Stimulated activated CD8-positive, alpha-beta memory T cell treated with anti-CD3 and anti-CD28 coated beads, Interleukin-4, amount 100 ng/mL, for 1 hour (primary cell): Measurements from ENCODE around the gene RP2.

ENCODE experiments used
- DNase-seq, 2 donors: peaks; one replicate each; pipeline ENCODE4 v3.0.0-alpha.2; 2020; ENCODE audit warnings: low read depth in 2 of 2, low spot score in 1 of 2

RP2 gene

DNA sequence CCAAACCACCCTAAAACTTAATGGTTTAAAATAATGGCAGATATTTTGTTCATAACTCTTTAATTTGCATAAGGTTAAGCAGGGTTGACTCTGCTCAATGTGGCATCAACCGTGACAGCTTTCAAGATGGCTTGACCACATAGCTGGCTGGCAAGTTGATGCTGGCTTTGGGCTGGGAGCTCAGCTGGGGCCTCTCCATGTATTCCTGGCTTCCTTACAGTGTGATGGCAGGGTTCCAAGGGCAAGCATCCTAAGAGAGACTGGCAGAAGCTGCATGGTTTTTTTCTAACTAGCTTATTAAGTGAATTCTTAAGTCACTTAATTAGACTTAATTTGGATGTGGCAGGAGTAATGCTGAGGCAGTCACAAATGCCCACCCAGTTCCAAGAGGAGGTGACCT is 4.5 kb downstream of the RP2 start:
- DNase-seq, result no peak

DNA sequence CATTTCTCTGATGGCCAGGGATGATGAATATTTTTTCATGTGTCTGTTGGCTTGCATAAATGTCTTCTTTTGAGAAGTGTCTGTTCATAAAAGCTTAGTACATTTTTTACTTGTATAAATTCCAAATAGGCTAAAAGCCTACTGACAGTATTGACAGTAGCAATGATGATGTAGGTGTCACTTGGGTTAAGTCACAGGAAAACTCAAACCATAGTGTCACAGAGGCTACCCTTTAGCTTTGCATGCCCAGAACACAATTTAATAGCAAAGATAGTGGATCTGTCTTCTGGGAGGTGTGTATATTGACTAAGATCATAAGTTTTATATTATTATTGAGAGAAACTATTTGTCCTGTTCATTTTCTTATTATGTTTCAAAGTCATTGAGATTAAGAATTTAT is 8.1 kb downstream of the RP2 start:
- no peak for DNase-seq

- no peak for DNase-seq
These were observed 13.1 kb downstream of the RP2 start for GRCh38 chrX:46849933-46850332.

DNA sequence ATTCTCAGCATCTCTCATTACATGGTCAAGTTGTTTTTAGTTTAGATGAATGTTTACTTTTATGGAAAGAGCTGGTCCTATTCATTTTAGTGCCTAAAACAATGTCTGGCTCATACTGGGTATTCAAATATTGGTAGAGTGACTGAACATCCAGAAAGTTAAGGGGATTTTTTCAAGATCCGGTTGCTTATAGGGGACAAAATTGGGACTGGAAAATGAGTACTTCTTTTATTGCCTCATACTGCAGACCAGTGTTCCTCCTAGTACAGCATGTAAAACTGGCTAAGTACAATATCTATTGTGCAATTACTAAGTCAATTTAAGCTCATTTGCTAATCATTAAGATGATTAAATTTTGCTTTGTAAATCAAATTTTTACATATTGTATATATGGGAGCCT is 13.9 kb downstream of the RP2 start:
- DNase-seq, result no peak

DNA sequence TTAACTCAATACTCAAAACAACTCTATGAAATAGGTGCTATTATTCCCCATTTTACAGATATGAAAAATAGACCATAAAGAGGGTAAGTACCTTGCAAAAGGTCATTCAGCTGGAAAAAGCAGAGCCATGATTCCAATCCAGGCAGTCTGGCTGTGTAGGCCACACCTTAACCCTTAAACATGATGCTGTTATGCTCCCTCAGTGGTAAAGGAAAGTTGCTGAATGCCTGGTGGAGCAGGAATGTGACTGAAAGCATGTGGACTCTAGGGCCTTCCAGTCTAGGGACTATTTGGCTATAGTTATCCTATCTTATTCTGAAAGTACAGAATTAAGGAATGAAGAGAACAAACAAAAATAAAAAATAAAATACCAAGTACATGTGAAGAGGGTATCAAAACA is 19.6 kb downstream of the RP2 start:
- DNase-seq, result no peak

DNA sequence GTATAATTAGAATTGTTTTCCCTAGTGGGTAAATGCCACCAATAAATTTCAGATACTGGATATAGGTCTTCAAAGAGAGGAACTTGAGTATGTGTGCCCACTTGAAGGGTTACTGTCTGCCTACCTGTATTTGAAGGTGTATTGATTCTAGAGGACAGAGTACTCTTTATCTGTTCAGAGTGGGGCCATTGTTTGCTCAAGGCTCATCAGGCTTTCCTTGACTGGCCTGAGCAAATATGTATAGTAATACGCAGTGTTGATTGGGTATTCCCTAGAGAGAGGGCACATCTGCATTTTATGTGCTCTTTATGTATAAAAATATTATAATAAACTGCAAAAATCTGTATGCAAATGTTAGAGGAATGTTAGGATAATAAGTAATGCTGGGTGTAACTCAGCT is 23.7 kb downstream of the RP2 start:
- no peak for DNase-seq

GRCh38 chrX:46863072-46863471 is 26.2 kb downstream of the RP2 start:
- no peak for DNase-seq

- no peak for DNase-seq
These were observed 27.8 kb downstream of the RP2 start for GRCh38 chrX:46864606-46865005.

DNA sequence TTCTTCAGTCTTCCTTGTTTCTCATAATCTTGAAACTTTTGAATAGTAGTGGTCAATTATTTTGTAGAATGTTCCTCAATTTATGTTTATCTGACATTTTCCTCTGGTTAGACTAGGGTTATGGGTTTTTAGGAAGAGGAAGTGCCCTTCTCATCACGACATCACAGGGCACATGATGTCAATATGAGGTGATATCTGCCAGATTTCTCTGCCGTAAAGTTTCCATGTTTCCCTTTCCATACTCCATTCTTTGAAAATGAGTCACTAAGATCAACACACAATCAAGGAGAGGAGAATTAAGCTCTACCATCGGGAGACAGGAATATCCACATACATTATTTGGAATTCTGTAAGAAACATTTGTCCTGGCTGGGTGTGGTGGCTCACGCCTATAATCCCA is 28.4 kb downstream of the RP2 start:
- DNase-seq, result no peak

- no peak for DNase-seq
These were observed 29.9 kb downstream of the RP2 start for GRCh38 chrX:46866726-46867125.

DNA sequence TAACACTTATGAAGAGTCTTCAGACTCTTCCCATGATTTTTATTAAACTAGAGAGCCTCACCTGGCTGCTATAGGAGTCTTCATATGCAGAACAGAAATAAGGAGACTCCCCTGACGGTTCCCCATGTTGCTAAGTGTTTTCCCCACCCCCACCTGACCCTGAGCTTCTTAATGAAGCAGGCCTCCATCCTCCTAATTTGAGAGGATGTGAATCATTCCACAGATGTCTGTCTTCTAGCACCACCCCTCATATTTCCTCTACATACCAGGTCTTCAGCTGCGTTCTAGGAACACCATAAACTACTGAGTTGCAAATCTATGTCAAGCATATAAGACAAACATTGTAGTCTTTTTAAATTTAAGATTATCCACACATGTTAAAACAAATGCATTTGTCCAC is 36.9 kb downstream of the RP2 start:
- DNase-seq, result no peak

DNA sequence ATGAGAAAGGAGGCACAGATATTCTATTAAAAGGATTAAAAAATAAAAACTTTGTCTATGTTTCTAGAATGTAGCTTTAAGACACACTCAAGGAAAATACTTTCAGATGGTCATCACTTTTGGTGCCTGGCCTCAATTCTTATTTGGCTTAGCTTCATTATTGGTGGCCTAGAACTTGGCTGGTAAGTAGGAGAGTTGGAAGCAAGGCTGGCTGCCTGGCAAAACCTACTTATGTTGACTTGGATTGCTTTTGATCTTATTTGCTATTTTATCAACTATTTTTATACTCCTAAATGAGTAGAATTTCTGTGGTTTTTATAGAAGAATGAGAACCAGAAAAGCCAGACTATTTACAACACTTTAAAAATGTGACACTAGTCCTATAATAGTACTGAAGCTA is 40.1 kb downstream of the RP2 start:
- no peak for DNase-seq

DNA sequence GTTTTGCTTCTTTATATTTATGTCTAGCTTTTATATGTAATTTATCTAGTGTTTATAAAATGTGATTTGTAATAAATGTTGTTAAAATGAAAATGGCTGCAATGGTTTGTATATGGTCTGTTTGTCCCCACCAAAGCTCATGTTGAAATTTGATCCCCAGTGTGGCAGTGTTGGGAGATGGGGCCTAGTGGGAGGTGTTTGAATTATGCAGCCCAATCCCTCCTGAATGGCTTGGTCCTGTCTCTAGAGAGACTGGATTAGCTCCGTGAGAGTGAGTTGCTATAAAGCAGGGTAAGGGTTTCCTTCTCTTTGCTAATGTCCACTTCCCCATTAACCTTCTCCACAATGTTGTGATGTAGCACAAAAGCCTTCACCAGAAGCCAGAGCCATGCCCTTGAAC is 45.4 kb downstream of the RP2 start:
- DNase-seq, result no peak

DNA sequence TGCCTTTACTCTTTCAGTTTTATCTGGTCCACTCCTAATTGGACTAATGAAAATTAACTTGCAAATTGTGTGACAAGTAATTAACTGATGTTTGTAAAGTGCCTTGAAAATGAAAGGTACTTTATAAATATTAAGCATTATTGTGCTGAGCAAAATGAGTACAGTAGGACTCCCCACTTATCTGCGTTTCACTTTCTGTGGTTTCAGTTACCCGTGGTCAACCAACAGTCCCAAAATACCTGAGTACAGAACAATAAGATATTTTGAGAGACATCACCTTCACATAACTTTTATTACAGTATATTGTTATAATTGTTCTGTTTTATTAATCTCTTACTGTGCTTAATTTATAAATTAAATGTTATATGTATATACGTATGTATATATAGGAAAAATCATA is 48.0 kb downstream of the RP2 start:
- no peak for DNase-seq

DNA sequence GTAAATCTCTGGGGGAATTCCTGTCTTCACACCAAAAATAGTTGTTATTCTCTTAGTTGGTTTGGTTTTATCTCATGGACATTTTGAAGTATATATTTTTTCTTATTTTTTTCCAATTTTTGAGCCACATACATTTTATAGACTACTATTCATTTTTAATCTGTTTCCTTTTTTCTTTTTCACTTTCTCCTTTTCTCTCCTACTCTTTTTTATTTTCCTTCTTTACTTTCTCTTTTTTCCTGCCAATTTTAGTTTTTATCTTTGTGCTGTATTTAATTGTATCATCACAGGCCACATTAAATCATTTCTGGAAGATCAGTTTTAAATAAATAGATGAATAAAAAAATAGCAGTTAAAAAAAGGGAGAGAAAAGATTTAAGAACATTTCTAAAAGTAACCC is 61.4 kb downstream of the RP2 start:
- DNase-seq, result no peak

DNA sequence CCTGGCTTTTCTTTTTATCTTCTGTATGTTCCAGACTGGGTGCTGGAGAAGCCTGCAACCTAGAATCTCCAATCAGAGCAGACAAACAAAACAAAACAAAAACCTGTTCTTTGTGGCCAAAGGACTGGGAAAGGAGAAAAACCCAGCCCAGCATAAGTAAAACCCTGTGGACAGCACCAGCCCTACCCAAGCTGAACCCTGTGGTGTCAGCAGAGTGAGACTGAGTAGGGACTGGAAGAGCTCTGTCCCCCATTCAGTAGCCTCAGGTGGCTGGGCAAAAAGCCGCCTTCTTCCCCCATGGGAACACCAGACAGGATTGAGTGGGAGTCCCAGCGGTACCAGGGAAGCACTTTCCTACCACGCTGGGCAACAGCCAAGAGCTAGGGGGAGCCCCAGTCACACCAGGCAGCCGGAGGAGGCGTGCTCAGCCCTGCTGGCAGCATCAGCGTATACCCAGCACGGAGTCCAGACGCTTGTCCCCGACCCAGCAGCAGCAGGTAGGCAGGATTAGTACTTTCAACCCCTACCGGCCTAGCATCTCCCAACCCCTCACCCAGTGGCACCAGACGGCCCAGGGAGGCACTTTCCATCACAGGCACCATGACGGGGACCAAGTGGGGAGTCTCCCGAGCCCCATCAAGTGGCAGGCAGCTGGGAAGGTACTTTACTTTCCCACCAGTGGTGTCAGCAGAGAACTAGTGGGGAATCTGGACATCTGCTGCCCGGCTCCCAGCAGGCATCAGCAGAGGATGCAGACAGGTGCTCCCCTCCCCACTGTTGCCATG is 66.8 kb downstream of the RP2 start:
- DNase-seq, result no peak

GRCh38 chrX:46904626-46905025 is 67.8 kb downstream of the RP2 start:
- DNase-seq, result no peak

- no peak for DNase-seq
These were observed 73.6 kb downstream of the RP2 start for GRCh38 chrX:46910415-46910814.

DNA sequence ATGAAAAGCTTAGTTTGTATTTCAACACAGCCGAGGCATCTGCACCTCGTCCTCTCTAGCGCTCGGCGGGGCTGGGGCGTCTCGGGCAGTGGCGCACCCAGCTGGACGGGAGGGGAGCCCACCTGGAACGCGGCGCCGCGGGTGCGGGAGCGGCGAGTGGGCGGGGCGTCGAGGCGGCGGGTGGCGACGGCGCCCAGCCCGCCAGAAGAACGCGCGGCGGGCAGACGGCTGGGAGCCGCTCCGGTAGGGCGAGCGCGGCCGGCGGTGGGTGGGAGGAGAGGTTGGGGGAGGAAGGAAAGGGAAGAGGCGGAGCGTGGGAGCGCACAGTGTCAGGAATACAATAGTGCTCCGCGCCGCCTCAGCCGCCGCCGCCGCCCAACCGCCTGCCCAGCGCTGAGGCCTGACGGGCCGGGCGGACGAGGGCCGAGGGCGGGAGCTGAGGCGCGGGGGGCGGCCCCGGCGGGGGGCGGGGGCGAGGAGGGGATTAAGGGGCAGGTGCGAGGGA is 75.3 kb downstream of the RP2 start, which contains the start of gene JADE3:
TSS of gene JADE3 (plus strand) at position 324 of the 505 bp plus-strand sequence. CDS start 72,474 bp downstream, outside the sequence.
- DNase-seq, result no peak

- no peak for DNase-seq
These were observed 76.0 kb downstream of the RP2 start for GRCh38 chrX:46912603-46913491.

GRCh38 chrX:46913667-46914066 is 76.8 kb downstream of the RP2 start:
- DNase-seq, result no peak

GRCh38 chrX:46916273-46916672 is 79.4 kb downstream of the RP2 start:
- DNase-seq, result no peak
